Upper lobe of right lung (tissue), 1 donor: Measurements from ENCODE around the gene SH2D2A. TPM values are rescaled to one million over a fixed set of nuclear protein-coding genes. Genes with fewer than 3 reads are reported as not detected.

Experiments
- ATAC-seq: fragments of 200-7000 bp; cut with Tn5 transposase; one replicate; pipeline ENCODE4 v1.9.1; 2020; ENCODE audit warnings: mild to moderate bottlenecking, moderate library complexity
- DNase-seq: peaks from one replicate; pipeline ENCODE4 v3.0.0-alpha.2; 2020
- H3K27ac ChIP-seq: fragments of 200-600 bp; one replicate; pipeline ENCODE4 v1.8.0; 2022
- H3K27me3 ChIP-seq: fragments of 200-600 bp; one replicate; pipeline ENCODE4 v1.8.0; 2022; ENCODE audit warnings: mild to moderate bottlenecking
- H3K36me3 ChIP-seq: fragments of 200-600 bp; one replicate; pipeline ENCODE4 v1.8.0; 2022
- H3K4me1 ChIP-seq: fragments of 200-600 bp; one replicate; pipeline ENCODE4 v1.8.0; 2022
- H3K4me3 ChIP-seq: fragments of 200-600 bp; one replicate; pipeline ENCODE4 v1.8.0; 2022; ENCODE audit warnings: mild to moderate bottlenecking
- H3K9me3 ChIP-seq: fragments of 200-600 bp; one replicate; pipeline ENCODE4 v1.8.0; 2022
- intact Hi-C: fragments of 100-400 bp; cut with DNase I; formaldehyde crosslinking; loops from one replicate; pipeline ENCODE4 v1.11.0; 2022
- total RNA-seq: library from RNA; stranded (reverse); fragmentation: NEBNext Ultra II Directional; extraction: Animal tissue kit (Norgen Biotek cat#: 25700); gene quantifications from one replicate; pipeline ENCODE4 v1.2.1, GENCODE V29; 2021
- TF ChIP-seq, protein P1 (sequence below): fragments of 200-600 bp; IDR thresholded peaks from one replicate; pipeline ENCODE4 v1.8.0; 2022; ENCODE audit warnings: antibody characterized with exemption
- donor health status: DM: no; HTN: yes; CAD: no; lungs with severe emphysema.

SH2D2A gene
- total RNA-seq, 1 donor from 2014 or later = 3.8 TPM

- intact Hi-C loops = no loop called here
- peaks cover 6% of the 10 kb centered on the region for H3K36me3 ChIP-seq
- peaks cover 22% of the 10 kb centered on the region for H3K4me1 ChIP-seq
Observed at GRCh38 chr1:156777573-156777972, 39.1 kb downstream of the SH2D2A start.

GRCh38 chr1:156776942-156777341 lies 39.7 kb downstream of the SH2D2A start:
- no peak for ATAC-seq
- H3K4me1 ChIP-seq = peaks cover 22% of the 10 kb centered on the region
- no peak overlapping the region for H3K27ac ChIP-seq
- DNase-seq = no peak
- no peak overlapping the region for H3K4me3 ChIP-seq
- TF ChIP-seq, protein P1, sequence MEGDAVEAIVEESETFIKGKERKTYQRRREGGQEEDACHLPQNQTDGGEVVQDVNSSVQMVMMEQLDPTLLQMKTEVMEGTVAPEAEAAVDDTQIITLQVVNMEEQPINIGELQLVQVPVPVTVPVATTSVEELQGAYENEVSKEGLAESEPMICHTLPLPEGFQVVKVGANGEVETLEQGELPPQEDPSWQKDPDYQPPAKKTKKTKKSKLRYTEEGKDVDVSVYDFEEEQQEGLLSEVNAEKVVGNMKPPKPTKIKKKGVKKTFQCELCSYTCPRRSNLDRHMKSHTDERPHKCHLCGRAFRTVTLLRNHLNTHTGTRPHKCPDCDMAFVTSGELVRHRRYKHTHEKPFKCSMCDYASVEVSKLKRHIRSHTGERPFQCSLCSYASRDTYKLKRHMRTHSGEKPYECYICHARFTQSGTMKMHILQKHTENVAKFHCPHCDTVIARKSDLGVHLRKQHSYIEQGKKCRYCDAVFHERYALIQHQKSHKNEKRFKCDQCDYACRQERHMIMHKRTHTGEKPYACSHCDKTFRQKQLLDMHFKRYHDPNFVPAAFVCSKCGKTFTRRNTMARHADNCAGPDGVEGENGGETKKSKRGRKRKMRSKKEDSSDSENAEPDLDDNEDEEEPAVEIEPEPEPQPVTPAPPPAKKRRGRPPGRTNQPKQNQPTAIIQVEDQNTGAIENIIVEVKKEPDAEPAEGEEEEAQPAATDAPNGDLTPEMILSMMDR = no peak
- H3K36me3 ChIP-seq = no peaks in the 10 kb centered on the region
- H3K9me3 ChIP-seq = no peaks in the 10 kb centered on the region
- intact Hi-C loops = no loop called here
- no peaks in the 10 kb centered on the region for H3K27me3 ChIP-seq

More at GRCh38 chr1:156777573-156777972, 39.1 kb downstream of the SH2D2A start:
- ATAC-seq (no peak), DNase-seq (no peak)
- Histone ChIP-seq H3K27ac (no peak overlapping the region), H3K4me3 (no peak overlapping the region), H3K9me3 (no peaks in the 10 kb centered on the region), H3K27me3 (no peaks in the 10 kb centered on the region)
- TF ChIP-seq, protein P1 = no peak

DNA sequence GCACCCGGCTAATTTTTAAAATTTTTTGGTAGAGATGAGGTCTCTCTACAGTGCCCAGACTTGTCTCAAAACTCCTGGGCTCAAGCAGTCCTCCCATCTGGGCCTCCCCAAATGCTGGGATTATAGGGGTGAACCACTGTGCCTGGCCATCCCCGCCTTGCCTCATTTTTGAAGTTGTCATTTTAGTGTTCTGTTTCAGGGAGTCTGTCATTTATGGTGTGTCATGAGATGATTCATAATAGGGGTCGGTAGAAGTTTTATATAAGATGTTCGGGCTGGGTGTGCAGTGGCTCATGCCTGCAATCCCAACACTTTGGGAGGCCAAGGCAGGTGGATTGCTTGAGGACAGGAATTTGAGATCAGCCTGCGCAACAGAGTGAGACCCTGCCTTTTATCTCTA lies 40.8 kb downstream of the SH2D2A start:
- H3K27me3 ChIP-seq = no peaks in the 10 kb centered on the region
- no peak for DNase-seq
- H3K4me3 ChIP-seq = no peak overlapping the region
- H3K9me3 ChIP-seq = no peaks in the 10 kb centered on the region
- peaks cover 23% of the 10 kb centered on the region for H3K4me1 ChIP-seq
- ATAC-seq = no peak
- peaks cover 10% of the 10 kb centered on the region for H3K36me3 ChIP-seq
- TF ChIP-seq, protein P1 = no peak
- no peak overlapping the region for H3K27ac ChIP-seq
- intact Hi-C loops = no loop called here

DNA sequence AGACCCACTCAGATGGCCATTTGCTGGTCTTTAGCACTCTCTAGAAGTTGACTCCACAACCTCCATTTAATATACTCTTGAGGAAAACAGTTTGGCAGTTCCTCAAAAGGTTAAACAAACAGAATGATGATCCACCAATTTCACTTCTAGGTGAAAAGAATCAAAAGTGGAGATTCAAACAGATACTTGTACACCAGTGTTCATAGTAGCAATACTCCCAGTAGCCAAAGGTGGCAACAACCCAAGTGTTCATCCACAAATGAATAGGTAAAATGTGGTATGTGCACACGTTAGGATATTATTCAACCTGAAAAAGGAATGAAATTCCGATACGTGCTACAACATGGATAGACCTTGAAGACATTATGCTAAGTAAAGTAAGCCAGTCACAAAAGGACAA lies 43.0 kb downstream of the SH2D2A start:
- H3K4me3 ChIP-seq = no peak overlapping the region
- intact Hi-C loops = no loop called here
- no peaks in the 10 kb centered on the region for H3K9me3 ChIP-seq
- ATAC-seq = no peak
- no peak overlapping the region for H3K27ac ChIP-seq
- H3K4me1 ChIP-seq = peaks cover 39% of the 10 kb centered on the region
- H3K36me3 ChIP-seq = peaks cover 18% of the 10 kb centered on the region
- DNase-seq = no peak
- no peaks in the 10 kb centered on the region for H3K27me3 ChIP-seq
- TF ChIP-seq, protein P1 = no peak

- DNase-seq (no peak), ATAC-seq (no peak)
- intact Hi-C loops = no loop called here
- H3K36me3 ChIP-seq = peaks cover 18% of the 10 kb centered on the region
- H3K27ac ChIP-seq = no peak overlapping the region
- H3K27me3 ChIP-seq = no peaks in the 10 kb centered on the region
- TF ChIP-seq, protein P1 = no peak
- H3K4me3 ChIP-seq = no peak overlapping the region
- H3K9me3 ChIP-seq = no peaks in the 10 kb centered on the region
- peaks cover 43% of the 10 kb centered on the region for H3K4me1 ChIP-seq
Observed at GRCh38 chr1:156772728-156773497, 43.7 kb downstream of the SH2D2A start.
